IPS-18c (cell line): ENCODE data around the gene NEGR1.
"Not testable (repeated sequence)": the region's sequence is repeated elsewhere in the genome, so short reads cannot be mapped to it uniquely, and the experiment has no call there.

Experiments
- H3K4me3 ChIP-seq: 2 replicates; pipeline ENCODE4 v1.7.0; 2013; ENCODE audit warnings: low read depth, mild to moderate bottlenecking, low read length, moderate library complexity; ENCODE audit not compliant: insufficient read depth
- H3K9me3 ChIP-seq: one replicate; pipeline ENCODE4 v1.6.1; 2013; ENCODE audit warnings: mild to moderate bottlenecking, low read length, moderate library complexity; ENCODE audit not compliant: control insufficient read depth, insufficient read depth

NEGR1 gene

DNA sequence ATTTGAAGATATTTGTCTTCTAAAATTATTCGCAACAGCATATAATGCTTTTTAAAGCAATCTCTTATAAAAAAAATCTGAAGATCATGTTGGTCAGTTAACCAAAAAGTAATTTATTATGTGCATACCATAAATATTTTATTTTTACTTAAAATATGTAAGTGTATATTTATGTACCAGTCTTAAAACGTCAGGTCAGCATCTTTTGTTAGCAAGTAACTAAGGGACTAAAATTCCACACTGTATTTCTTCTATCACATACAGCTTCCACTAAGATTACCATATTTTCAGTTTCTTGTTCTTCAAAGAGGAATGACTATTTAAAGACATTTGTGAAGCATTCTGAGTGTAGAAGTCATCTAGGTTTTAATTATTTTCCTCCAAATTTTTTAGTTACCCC lies 19.6 kb downstream of the NEGR1 start:
- Histone ChIP-seq H3K9me3 (no peaks in the 10 kb centered on the region), H3K4me3 (no peak overlapping the region)

DNA sequence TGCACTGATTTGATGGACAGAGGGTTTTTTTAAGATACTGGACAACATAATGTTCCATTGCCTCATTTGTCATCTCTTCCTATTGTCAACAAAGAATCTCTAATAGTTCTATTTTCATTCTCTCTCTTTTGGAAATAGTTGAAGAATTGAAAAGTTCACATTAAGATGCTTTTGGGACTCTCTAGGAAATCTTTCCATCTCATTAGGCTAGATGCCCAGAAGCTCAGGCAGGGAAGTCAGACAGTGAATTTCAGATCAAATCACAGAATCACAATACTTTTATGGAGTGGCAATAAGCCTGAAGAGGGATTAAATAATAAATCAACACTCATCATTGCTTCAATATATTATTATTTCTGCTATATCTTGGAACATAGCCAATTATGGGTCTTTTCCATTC lies 29.2 kb downstream of the NEGR1 start:
- Histone ChIP-seq H3K9me3 (no peaks in the 10 kb centered on the region), H3K4me3 (no peak overlapping the region)

DNA sequence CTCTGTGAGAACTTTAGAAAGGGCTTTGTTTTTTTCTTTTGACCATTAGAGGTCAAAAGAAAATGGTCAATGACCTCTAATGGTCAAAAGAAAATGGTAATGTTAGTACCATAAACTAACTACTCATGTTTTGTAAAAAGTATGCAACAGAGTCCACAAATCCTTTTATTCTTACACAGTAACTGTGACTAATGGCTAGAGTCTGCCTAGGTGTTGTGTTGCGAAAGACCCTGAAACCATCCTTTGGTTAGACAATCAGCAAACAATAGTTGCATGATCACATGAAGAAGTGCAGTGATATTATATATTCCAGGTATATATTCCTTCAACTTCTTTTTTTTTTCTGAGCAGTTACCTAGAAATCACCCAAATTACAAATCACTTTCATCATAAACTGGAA lies 40.9 kb downstream of the NEGR1 start:
- H3K4me3 ChIP-seq: no peak overlapping the region

DNA sequence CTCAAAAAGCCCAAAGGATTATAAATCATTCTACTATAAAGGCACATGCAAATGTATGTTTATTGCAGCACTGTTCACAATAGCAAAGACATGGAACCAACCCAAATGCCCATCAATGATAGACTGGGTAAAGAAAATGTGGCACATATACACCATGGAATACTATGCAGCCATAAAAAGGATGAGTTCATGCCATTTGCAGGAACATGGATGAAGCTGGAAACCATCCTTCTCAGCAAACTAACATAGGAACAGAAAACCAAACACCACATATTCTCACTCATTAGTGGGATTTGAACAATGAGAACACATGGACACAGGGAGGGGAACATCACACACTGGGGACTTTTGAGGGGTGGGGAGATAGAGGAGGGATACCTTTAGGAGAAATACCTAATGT lies 46.4 kb downstream of the NEGR1 start:
- H3K4me3 ChIP-seq, H3K9me3 ChIP-seq: not testable (repeated sequence)

More for the DNA sequence above, 40.9 kb downstream of the NEGR1 start:
- no peaks in the 10 kb centered on the region for H3K9me3 ChIP-seq

DNA sequence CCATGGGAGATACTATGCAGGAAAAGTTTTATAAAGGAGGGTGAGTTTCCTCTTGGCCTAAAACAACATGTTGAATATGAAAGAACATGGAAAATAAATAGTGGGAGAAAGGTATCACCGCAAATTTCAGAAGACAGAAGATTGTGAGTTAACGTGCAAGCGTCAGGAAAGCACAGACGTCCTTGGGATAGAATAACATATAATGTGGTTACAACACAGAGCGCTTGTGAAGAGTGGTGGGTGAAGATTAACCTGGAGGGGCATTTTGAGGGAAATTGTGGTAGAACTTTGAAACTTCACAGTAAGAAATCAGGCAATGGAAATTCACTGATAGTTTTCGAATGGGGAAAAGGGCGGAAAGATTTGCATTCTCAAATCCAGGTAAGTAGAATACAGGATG lies 47.3 kb downstream of the NEGR1 start:
- Histone ChIP-seq H3K4me3 (no peak overlapping the region), H3K9me3 (no peaks in the 10 kb centered on the region)

DNA sequence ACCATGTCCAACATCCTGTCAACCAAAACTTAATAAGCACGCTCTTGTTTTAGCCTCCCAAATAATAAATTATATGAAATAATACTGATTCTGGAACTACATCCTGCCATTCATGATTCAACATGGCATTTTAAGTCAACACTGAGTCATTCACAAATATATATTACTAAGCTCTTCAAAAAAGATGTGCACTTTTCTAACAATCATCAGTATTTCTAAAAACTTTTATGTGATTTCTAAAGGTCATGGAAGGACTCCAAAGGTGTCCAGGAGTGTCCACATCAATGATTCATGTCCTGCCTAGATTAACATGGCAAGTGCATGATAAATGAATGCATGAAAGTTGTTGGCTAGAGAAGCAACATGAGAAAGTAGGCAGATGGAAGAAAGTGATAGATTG lies 51.6 kb downstream of the NEGR1 start:
- Histone ChIP-seq H3K9me3 (no peaks in the 10 kb centered on the region), H3K4me3 (no peak overlapping the region)

DNA sequence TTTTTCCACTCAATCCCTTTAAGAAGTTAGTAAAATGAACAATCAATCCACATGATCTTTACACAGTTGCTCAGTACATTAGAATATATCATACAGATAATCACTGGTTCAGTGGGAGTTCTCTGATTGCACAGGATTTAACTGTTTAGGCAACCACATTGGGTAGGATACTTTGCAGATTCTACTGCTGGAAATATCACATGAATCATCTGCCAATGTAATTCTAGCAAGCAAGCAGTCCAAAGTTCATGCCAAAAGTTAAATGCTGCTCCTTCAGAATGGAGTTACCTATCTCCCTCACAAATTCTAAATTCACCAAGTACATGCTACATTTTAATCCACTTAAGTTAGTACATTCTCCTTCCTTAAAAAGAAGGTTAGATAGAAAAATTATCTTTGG lies 52.4 kb downstream of the NEGR1 start:
- no peak overlapping the region for H3K4me3 ChIP-seq

DNA sequence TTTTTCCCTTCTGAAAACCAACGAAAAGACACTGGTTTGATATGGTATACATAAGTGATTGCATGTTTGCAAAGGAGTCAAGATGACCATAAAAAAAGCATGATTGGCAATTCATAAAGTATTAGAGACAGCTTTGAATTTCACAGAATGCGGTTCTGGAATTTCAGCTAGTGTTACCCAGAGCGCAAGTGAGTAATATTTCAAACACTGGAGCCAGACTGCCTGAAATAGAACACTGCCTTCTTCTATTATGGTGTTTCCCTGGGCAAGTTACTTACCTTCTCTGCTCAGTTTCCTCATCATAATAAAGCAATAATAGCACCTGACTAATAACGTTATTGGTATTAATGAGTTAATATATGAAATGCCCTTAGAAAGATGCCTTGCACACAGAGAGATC lies 54.7 kb downstream of the NEGR1 start:
- H3K9me3 ChIP-seq: no peaks in the 10 kb centered on the region
- H3K4me3 ChIP-seq: no peak overlapping the region

More for the DNA sequence above, 52.4 kb downstream of the NEGR1 start:
- no peaks in the 10 kb centered on the region for H3K9me3 ChIP-seq

DNA sequence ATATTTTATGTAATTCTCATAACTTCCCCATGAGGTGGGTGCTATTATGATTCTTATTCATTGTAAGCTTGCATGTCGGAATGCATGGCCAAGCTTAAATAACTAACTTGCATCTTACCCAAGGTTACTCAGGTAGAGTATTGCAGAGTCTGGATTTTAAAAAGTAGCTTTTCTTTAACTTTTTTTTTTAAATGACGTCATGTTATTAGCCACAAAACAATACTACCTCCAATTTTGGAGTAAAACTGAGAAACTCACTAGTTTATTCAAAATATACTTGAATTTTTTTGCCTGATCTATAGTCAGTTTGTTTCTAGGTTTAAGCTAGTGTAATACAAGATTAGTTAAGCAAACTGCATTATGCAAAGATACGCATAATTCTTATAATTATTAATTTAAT lies 57.8 kb downstream of the NEGR1 start:
- Histone ChIP-seq H3K4me3 (no peak overlapping the region), H3K9me3 (no peaks in the 10 kb centered on the region)

DNA sequence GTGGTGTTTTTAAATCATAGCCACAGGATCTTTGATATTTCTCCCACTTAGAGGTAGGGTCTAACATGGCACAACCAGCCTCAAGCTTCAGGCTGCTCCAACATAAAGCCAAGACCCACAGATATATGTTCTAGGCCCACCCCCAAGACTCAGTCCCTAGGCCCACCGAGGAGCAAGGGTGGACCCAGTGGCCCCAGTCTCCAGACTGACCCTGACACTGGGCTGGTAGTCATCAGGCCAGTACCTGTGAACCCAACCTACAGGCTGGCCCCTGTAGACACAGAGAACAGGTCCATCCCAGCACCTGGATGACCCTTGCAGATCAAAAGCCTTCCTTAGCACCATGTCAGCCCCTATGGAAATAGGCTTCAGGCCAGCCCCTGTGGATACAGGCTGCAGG lies 60.5 kb downstream of the NEGR1 start:
- no peak overlapping the region for H3K4me3 ChIP-seq
- no peaks in the 10 kb centered on the region for H3K9me3 ChIP-seq

DNA sequence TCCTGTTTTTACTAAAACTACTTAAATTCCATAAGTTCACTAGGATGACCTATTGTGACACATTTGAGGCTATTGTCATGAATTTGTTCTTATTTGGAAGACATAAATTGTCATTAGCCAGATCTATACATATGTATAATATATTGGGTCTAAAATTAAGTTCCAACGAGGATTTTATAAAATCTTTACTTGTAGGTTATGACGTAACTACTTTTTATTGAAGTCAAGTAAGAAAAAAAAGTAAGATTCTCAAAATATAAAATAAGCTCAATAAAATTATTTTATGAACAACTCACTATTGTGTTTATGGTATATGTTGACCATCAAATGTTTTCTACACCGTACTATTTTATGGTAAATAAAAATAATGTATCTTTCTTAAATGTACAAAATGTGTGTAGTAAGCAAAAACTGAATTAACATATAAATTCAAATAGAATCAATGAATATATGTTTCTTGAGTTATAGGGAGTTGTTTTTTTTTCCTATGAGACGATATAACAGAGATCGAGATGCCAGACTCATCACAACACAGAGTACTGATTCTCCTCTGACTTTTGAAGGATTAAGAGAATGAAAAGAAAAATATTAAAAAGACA lies 64.1 kb downstream of the NEGR1 start:
- H3K9me3 ChIP-seq: no peaks in the 10 kb centered on the region
- H3K4me3 ChIP-seq: no peak overlapping the region

DNA sequence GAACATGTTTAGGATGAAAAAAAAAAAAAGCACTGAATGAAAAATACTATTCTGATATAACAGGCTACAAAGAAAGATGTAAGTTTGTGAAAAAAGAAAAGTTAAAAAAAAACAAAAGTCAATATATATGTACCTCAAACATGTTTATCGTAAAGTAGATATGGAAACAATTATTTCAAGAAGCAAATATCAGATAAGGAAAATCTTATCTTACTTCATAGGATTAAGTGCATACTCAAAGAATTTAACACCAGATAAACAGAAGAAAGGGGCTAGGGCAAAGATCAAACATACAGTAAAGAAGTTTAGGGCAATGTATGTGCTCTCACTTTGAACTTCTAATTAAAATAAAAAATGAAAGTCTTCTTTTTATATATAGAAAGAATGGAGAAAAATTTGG lies 75.3 kb downstream of the NEGR1 start:
- Histone ChIP-seq H3K4me3 (no peak overlapping the region), H3K9me3 (no peaks in the 10 kb centered on the region)

DNA sequence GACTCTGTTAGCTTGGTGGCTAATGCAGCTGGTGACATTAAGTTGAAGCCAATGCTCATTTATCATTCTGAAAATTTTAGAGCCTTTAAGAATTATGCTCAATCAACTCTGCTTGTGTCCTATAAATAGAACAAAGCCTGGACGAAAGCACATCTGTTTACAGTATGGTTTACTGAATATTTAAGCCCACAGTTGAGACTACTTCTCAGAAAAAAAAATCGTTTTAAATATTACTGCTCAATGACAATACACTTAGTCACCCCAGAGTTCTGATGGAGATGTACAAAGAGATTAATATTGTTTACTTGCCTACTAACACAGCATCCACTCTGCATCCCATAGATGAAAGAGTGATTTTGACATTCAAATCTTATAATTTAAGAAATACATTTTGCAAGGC lies 79.6 kb downstream of the NEGR1 start:
- Histone ChIP-seq H3K4me3 (no peak overlapping the region), H3K9me3 (no peaks in the 10 kb centered on the region)

DNA sequence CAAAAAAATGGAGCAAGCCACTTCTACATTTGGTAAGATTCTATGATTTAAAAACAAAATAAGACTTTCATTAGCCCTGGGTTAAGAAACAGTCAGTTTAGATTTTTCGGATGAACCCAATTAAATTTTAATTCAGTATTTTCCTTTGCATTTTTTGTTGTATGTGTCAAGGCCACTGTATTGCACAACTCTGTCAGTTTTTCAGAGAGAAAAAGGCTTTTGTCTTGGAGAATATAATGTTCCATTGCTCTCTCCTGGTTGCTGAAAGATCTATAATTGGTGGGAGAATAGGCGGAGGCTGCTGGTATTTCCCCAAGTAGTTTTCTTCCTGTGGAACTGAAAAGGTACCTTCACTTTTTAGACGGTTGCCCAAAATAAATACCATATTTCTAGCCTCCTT lies 84.6 kb downstream of the NEGR1 start:
- Histone ChIP-seq H3K9me3 (no peaks in the 10 kb centered on the region), H3K4me3 (no peak overlapping the region)

DNA sequence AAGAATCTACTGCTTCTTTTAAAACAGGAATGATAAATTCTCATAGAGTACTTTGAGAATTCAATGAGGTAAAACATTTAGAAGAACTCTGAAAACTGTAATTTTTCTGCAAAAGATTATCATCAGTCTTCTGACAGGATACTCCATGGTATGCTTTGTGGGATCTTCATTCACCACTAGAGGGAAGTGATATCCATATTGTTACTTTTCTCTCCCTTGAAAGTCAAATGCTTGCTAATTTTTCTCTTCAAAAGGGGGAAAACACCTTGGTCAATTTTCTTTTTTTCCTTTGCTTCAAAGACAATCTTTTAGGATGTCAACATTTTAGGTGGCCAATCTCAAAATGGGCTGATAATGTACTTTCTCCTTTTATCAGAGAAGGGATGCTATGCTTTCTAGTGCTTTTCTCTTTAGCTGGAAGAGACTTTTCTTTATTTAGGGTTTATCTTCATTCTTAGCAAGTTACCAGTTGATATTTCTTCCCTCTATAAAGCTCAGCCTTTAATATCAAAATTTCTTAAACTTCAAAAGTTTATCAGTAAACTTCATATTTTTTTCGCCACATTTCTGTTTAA lies 95.5 kb downstream of the NEGR1 start:
- Histone ChIP-seq H3K9me3 (no peaks in the 10 kb centered on the region), H3K4me3 (no peak overlapping the region)

DNA sequence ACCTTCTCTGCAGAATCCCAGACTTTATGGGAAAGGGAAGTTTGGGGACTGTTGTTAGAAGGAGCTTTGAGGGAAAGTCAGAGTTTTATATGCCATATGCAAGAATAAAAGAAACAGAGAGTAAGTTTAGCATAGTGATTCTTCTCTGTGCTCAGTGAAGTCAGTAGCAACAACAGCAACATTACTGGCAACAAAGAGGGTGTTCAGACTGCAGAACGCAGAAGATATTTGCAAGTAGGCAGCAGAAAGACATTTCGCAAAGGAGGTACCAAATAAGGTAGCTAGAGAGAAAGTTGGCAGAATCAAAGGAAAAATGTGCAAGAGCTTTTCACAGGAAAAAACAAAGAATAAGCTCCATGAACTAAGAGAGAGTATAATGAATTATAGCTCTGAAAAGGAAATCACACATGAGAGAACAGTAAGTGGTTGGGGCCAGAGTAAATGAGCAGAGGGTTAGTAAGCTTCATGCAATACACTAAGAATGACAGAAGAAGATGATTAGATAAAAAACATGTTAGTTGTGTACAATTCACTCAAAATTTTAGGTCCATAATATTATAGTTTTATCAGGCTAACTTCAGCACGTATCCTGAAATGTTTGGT lies 98.1 kb downstream of the NEGR1 start:
- no peaks in the 10 kb centered on the region for H3K9me3 ChIP-seq
- H3K4me3 ChIP-seq: no peak overlapping the region

DNA sequence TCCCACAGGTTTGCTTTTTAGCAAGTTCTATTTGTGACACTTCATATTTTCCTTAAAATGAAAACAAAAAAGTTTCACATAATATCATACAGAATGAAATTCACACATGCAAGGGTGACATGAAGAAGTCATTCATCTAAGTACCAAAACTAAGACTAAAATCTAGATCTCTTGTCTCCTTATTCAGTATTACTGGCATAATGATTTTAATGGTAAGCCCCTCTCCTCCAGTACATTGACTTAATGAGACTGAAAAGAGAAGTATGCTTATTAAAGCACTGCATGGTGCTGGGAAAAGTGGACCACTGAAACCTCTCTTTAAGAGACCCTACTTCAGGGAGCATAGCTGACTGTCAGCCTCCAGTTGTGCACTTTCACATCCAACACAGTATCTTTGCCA lies 99.5 kb downstream of the NEGR1 start:
- no peak overlapping the region for H3K4me3 ChIP-seq
- H3K9me3 ChIP-seq: no peaks in the 10 kb centered on the region

DNA sequence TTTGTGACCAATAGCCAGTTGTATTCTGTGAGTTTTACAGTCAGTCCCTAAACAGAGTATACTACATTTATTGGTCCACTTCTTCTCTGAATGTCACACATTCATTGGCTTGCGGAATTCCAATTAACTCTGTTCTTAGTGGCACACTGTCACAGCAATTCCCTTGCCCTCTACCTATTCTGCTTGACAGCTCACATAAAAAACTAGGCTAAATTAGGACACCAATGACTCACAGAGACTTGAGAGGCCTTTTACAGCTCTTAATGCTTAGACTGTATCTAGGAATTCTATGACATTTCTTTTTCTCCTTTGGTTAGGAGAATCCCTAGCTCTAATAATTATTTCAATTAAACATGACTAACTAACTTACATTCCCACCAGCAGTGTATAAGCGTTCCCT lies 104.1 kb downstream of the NEGR1 start:
- H3K9me3 ChIP-seq: no peaks in the 10 kb centered on the region
- H3K4me3 ChIP-seq: no peak overlapping the region

DNA sequence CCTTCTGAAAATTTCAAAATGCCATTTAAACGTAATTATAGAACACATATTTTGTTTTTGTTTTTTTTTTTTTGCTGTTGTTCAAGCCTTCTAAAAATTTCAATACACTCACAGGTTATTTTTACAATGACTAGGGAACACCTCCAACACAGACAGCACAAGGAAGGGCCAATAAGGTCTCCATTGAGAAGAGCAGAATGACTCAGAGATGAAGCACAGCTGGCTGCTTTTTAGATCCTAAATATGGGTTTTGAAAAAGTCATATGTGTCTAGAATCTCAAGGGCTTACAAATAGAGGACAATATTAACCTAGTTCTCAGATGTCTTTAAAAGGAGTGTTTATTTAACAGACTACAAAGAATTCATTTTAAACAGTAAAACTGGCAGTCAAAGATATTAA lies 104.6 kb downstream of the NEGR1 start:
- H3K4me3 ChIP-seq: no peak overlapping the region
- H3K9me3 ChIP-seq: no peaks in the 10 kb centered on the region
